Measurements from ENCODE around the gene TGFBR3.

TGFBR3 gene

GRCh38 chr1:91819038-91819788 is 66.7 kb downstream of the TGFBR3 start:
- DNase-seq = no peak

GRCh38 chr1:91818713-91818975 is 67.3 kb downstream of the TGFBR3 start:
- no peak for DNase-seq

- DNase-seq = no peak
Measured at GRCh38 chr1:91817211-91817905, 68.6 kb downstream of the TGFBR3 start.

DNA sequence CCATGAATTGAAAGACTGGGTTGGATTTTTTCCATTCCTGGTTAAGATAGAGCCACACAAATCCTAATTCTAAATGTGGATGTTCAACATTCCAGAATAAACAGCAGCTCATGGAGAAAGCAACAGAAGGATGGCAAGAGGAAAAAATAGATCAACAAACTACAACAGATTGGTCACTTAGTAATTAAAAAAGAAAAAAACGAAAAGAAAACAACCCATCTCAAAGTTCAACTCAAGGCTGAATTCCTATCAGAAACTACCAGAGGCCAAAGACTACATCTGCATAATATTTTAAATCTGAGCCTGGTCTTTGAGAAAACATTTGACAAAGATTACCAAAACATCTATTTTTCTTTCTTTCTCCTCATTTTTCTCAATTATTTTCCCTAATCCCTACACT is 69.9 kb downstream of the TGFBR3 start:
- DNase-seq = no peak

- DNase-seq = no peak
Measured at GRCh38 chr1:91814448-91814847, 71.5 kb downstream of the TGFBR3 start.

GRCh38 chr1:91813813-91814212 is 72.1 kb downstream of the TGFBR3 start:
- no peak for DNase-seq

GRCh38 chr1:91811363-91812025 is 74.5 kb downstream of the TGFBR3 start:
- DNase-seq = no peak

DNA sequence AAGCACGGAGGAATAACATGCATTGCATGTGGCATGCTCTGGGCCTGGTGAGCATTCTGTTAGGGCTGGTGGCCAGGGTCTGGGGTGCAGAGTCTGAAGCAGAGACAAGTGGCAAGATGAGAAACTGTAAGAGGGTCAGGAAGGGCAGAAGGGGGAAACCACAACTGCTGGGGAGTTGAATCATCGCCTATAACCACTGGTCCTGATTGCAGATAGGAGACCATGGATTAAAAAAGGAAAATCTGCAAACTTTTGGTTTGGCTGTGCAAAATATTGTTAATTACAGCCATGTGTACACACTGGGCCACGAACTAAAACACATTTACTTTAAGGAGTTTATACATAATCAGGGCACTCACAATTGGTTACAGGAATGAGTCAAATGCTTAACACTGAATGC is 76.6 kb downstream of the TGFBR3 start:
- DNase-seq = no peak

DNA sequence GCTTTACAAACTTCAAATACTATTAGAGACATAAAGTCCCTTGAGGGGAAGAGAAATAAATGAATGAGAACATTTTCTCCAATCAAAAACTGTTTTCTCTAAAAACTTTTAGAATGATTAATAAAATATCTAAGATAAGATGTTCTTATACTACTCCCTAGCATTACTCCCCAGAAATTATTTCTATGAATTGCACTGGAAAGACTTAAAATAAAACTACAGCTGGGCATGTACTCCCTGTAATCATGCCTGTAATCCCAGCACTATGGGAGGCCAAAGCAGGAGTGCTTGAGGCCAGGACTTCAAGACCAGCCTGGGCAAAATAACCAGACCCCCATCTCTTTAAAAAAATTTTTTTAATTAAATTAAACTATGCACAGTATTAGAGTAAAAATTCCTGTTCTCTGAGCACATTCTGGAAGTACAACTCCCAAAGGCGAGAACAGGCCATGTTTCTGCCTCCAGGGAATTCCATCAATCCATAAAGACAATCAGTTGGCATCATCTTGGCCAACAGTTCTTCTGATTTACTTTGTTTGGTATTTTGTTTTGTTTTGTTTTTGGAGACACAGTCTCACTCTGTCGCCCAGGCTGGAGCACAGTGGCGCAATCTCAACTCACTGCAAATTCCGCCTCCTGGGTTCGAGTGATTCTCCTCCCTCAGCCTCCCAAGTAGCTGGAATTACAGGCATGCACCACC is 77.9 kb downstream of the TGFBR3 start:
- DNase-seq = no peak

- no peak for DNase-seq
Measured at GRCh38 chr1:91806769-91807700, 78.9 kb downstream of the TGFBR3 start.

DNA sequence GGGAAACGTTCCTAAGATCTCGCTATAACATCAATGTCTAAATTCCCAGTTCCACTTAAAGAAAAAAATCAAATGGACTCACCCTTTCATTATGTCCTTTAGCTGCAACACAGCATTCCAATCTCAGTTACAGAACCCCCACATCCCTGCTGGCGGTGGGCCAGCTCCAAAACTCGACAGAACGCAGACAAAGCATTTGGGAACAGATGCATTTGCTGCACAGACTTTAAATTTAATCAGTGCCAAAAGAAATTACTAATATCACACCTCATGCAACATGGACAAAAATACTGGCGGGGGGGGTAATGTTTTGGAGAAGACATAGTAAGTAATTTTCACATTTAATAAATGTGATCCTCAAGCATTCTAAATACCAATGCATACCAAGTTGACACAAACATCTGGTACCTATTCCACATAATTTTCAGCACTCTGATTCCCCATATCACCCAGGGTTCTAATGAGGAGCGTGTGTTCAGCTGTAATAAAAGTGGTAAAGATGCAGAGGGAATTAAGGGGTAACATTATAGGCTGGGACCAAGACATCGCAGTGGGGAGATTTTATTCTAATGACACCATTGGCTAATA is 79.7 kb downstream of the TGFBR3 start:
- DNase-seq = no peak

DNA sequence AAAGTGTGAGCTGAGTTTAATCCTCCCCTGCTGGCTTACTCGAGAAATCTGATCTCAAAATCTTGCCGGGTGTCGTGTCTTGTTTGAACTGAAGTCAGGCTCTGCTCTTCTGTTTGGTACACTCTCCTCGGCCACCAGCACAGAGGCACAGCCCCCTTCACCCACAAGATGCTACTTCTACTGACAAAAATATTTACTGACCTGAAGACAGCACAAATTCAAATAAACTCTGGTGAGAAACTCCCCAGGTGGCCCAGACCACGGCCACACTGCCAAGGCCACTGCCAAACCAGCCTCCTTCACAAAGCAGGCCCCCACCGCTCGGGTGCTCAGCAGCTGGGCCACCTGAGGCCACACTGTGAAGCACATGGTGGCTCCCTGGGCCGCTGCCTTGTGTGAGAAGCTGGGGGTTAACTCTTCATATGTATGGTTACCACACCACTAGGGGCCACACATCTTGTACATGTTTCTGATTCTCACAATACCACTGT is 80.6 kb downstream of the TGFBR3 start:
- DNase-seq = no peak

DNA sequence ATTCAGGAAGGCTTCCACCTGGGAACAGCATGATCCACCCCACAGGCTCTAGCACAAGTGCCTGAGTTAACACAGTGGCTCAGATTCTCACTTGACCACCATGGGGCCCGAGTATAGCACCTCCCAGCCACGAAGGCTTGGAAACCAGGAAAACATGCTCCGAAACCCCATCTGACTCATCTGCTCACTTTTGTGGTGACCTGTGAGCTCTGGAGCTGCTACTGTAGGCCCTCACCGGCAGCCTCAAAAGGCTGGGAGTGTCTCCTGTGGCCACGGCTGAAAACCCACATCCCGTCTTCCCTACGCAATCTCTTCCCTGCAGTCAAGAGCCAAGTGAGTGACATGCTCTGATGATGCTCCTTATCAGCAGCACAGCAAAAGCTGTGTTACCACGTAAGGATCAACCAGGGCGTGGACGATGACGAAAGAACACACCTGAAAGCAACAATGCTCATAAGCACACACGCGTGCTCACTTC is 81.4 kb downstream of the TGFBR3 start:
- no peak for DNase-seq

- DNase-seq = no peak
Measured at GRCh38 chr1:91803847-91804545, 82.0 kb downstream of the TGFBR3 start.

DNA sequence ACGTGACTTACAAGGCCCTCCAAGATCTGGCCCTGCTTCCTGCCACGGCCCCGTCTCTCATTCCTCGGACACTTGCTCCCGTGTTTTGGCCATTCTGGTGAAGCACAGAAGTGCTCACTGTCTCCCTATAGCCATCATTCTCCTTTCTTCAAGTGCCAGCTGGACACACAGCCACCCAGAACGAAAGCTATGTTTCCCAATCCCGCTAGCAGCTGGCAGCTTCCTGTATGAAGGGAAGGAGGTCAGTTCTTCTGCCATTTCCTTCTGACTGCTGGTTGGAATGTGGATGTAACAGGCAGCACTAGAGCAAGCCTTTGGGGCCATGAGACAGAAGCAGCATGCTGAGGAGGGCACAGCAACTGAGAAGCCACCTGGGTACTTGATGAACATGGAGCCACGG is 82.8 kb downstream of the TGFBR3 start:
- no peak for DNase-seq

DNA sequence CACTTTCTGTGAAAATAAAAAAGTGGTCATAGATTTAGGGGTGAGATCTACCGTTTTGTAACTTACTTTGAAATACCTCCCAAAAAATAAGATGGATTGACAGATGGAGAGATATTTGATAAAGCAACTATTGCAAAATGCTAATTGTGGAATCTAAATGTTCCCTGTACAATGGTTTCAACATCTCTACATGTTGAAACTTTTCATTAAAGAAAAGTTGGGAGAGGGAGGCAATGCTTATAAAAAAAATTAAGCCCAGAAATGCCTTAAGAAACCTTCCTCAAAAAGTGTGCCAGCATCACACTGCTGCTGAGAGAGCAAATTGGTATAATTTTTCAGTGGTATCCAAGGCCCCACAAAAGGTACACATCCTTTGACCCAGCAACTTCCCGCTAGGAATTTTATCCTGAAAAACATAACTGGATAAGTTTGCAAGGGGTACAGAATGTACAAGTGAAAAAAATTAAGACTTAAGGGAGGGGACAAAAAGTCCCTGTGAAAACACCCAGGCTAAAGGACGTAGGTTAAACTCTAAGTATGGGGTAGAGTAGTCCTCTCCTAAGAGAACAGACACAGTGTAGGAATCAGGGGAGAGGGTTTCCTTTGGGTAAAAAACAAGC is 84.3 kb downstream of the TGFBR3 start:
- no peak for DNase-seq

DNA sequence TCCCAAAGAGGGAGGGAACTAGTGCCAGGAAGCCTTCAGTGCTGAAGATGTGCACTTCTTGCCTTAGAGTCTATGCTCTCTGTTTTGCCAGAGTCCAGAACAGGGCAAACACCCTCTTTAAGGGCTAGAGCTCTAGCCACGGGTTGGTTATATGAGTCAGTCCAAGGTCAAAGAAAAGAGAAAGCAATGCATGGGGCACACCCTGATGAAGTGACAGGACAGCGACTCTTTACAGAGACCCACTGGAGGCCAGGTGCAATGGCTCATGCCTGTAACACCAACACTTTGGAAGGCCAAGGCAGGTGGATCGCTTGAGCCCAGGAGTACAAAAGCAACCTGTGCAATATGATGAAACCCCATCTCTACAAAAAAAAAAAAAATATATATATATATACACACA is 86.1 kb downstream of the TGFBR3 start:
- no peak for DNase-seq

DNA sequence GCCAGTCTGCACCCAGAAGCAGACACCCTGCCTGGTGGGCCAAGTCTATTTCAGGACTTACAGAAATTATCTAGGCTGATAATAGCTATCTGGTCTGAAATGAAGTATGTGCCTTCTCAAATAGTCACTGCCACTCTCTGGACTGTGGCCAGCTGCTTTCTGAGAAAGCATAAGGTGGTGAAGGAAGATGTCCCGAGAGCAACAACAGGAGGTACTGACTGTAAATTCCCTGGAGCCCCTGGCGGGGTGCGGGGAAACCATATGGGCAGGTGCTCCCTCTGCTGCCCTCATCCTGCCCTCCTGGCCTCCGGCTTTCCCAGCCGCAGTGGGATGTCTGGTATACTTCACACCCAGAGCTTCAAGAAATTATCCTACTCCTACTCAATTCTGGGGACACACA is 86.8 kb downstream of the TGFBR3 start:
- no peak for DNase-seq

- DNase-seq = no peak
Measured at GRCh38 chr1:91798740-91799139, 87.2 kb downstream of the TGFBR3 start.

DNA sequence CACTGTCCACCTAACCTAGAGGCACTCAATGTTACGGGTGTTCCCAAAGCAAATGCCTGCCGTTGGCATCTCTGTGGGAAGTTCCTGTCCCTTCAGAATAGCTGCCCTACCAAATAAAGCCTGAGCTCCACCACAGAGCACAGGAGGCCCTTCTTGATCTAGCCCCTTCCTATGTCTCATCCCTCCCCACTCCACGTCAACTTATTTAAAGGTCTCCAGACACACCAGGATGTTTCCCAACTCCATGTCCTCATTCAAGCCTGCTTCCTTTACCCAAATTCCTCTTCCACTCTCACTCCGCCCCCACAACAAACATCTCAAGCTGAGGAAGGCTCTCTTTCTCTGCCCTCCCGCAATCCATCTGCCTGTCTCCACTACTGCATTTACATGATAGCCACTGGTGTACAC is 87.7 kb downstream of the TGFBR3 start:
- no peak for DNase-seq

GRCh38 chr1:91797164-91797563 is 88.8 kb downstream of the TGFBR3 start:
- no peak for DNase-seq

All from GF-D8 (cell line).